Loucy (cell line): Measurements from ENCODE around the gene LMF1.

Experiments used
- H2AFZ ChIP-seq: fragments of 200-600 bp; sonication (generic); 2 replicates; pipeline ENCODE4 v1.6.0; 2016; ENCODE audit warnings: antibody characterized with exemption, mild to moderate bottlenecking, low read length, moderate library complexity
- H3F3A ChIP-seq: fragments of 200-600 bp; 2 replicates; pipeline ENCODE4 v1.6.0; 2016; ENCODE audit warnings: antibody characterized with exemption, low read depth, mild to moderate bottlenecking
- H3K27me3 ChIP-seq: fragments of 200-600 bp; sonication (generic); 2 replicates; pipeline ENCODE4 v1.6.1; 2014; ENCODE audit warnings: low read length, mild to moderate bottlenecking; ENCODE audit not compliant: insufficient read depth, poor library complexity, severe bottlenecking
- H3K36me3 ChIP-seq: fragments of 200-600 bp; sonication (generic); 2 replicates; pipeline ENCODE4 v1.6.1; 2016; ENCODE audit warnings: low read length; ENCODE audit not compliant: insufficient read depth
- H3K4me1 ChIP-seq: fragments of 200-600 bp; sonication (generic); 2 replicates; pipeline ENCODE4 v1.5.1; 2014; ENCODE audit warnings: low read length, mild to moderate bottlenecking; ENCODE audit not compliant: insufficient read depth, poor library complexity, severe bottlenecking
- H3K4me2 ChIP-seq: fragments of 200-600 bp; sonication (generic); 2 replicates; pipeline ENCODE4 v1.6.0; 2014; ENCODE audit warnings: antibody characterized with exemption, low read length, low read depth, mild to moderate bottlenecking; ENCODE audit not compliant: poor library complexity, severe bottlenecking
- H3K4me3 ChIP-seq: fragments of 200-600 bp; sonication (generic); 2 replicates; pipeline ENCODE4 v1.5.1; 2014; ENCODE audit warnings: low read length, mild to moderate bottlenecking, mixed read lengths; ENCODE audit not compliant: poor library complexity, severe bottlenecking
- H3K79me2 ChIP-seq: fragments of 200-600 bp; sonication (generic); 2 replicates; pipeline ENCODE4 v1.6.1; 2014; ENCODE audit warnings: low read length; ENCODE audit not compliant: insufficient read depth
- H3K9ac ChIP-seq: fragments of 200-600 bp; sonication (generic); 2 replicates; pipeline ENCODE4 v1.6.0; 2014; ENCODE audit warnings: mild to moderate bottlenecking, low read depth, low read length, moderate library complexity; ENCODE audit not compliant: poor library complexity, severe bottlenecking
- H3K9me2 ChIP-seq: fragments of 200-600 bp; sonication (generic); replicated peaks from 2 replicates; pipeline ENCODE4 v1.6.1; 2016; ENCODE audit warnings: low read depth, low read length, mixed read lengths
- H3K9me3 ChIP-seq: fragments of 200-600 bp; sonication (generic); 2 replicates; pipeline ENCODE4 v1.6.1; 2014; ENCODE audit warnings: mild to moderate bottlenecking, antibody characterized with exemption, low read length, low read depth; ENCODE audit not compliant: insufficient read depth
- H4K20me1 ChIP-seq: fragments of 200-600 bp; sonication (generic); 2 replicates; pipeline ENCODE4 v1.6.0; 2014; ENCODE audit warnings: antibody characterized with exemption, low read length, mild to moderate bottlenecking; ENCODE audit not compliant: insufficient read depth, poor library complexity, severe bottlenecking
- EZH2phosphoT487 ChIP-seq: fragments of 200-600 bp; IDR thresholded peaks from 2 replicates; pipeline ENCODE4 v1.6.1; 2018; ENCODE audit warnings: antibody characterized with exemption, mild to moderate bottlenecking, moderate library complexity, borderline replicate concordance
- TF ChIP-seq, protein P1 (sequence below): fragments of 200-600 bp; sonication (generic); conservative IDR thresholded peaks from 2 replicates; pipeline ENCODE4 v1.5.1; 2014; ENCODE audit warnings: mild to moderate bottlenecking, antibody characterized with exemption, low read length

LMF1 gene

DNA sequence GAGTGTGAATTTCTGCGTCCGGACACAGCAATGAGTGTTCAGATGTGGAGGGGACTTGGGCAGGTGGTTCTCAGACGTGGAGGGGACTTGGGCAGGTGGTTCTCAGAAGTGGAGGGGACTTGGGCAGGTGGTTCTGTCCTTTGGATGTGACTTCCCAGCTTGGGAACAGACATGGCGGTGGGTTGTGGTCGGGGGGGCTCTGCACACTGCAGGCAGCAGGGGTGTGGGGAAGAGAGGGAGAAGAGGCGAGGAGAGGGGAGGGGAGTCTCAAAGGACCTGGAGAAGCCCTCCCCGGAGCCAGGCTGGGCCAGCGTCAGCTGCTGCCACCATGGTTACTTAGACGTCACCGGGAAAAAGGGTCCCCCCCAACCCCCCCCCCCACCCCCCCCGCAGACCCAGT is 20.6 kb upstream of the LMF1 start:
- Histone ChIP-seq H3K36me3 (no peaks in the 10 kb centered on the region), H4K20me1 (no peaks in the 10 kb centered on the region), H3K4me1 (no peaks in the 10 kb centered on the region), H3K4me2 (no peak overlapping the region), H3K9me2 (no peaks in the 10 kb centered on the region), H3K9me3 (no peaks in the 10 kb centered on the region), H3K79me2 (no peaks in the 10 kb centered on the region), H3F3A (no peaks in the 10 kb centered on the region), H3K27me3 (no peaks in the 10 kb centered on the region), H2AFZ (no peak overlapping the region), H3K4me3 (no peak overlapping the region), H3K9ac (no peak overlapping the region)
- no peak for TF ChIP-seq EZH2phosphoT487
- TF ChIP-seq, protein P1, sequence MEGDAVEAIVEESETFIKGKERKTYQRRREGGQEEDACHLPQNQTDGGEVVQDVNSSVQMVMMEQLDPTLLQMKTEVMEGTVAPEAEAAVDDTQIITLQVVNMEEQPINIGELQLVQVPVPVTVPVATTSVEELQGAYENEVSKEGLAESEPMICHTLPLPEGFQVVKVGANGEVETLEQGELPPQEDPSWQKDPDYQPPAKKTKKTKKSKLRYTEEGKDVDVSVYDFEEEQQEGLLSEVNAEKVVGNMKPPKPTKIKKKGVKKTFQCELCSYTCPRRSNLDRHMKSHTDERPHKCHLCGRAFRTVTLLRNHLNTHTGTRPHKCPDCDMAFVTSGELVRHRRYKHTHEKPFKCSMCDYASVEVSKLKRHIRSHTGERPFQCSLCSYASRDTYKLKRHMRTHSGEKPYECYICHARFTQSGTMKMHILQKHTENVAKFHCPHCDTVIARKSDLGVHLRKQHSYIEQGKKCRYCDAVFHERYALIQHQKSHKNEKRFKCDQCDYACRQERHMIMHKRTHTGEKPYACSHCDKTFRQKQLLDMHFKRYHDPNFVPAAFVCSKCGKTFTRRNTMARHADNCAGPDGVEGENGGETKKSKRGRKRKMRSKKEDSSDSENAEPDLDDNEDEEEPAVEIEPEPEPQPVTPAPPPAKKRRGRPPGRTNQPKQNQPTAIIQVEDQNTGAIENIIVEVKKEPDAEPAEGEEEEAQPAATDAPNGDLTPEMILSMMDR = no peak

DNA sequence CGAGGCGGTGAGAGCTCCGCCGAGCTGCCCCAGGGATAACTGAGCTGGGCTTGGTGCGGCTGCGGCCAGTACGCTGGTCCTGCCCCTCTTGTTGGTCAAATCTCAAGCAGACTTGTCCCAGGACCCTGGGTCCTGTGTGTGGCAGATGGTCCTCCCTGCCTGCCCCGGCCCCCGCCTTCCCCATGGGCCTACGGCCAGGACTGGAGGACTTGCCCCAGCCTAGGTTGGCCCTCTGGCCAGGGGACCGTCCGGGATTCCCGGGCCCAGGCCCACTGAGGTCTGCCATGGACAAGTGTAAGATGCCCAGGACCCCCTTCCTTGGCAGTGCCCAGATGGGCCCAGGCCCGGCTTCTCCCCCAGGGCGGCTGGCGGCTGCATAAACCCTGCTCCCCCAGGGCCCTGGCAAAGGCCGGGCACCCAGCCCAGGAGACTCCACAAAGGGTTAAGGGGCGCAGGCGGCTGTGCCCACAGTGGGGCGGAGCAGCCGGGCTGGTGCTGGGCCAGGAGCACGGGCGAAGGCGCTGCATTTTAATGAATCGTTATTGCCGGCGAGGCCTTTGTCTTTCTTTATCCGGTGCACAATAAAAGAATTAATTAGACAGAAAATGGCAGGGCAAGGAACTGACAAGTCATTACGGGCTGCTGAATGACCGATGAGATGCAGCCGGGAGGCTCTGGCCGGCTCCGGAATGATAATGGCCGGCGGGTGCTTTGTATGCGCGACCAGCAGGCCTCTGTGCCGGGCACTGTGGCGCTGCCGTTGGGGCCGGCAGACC is 19.9 kb upstream of the LMF1 start:
- H3F3A ChIP-seq = no peaks in the 10 kb centered on the region
- H3K4me3 ChIP-seq = no peak overlapping the region
- no peaks in the 10 kb centered on the region for H3K36me3 ChIP-seq
- H3K27me3 ChIP-seq = no peaks in the 10 kb centered on the region
- no peaks in the 10 kb centered on the region for H4K20me1 ChIP-seq
- no peak for TF ChIP-seq EZH2phosphoT487
- TF ChIP-seq, protein P1 = no peak
- H3K9me3 ChIP-seq = no peaks in the 10 kb centered on the region
- H3K79me2 ChIP-seq = no peaks in the 10 kb centered on the region
- H3K9me2 ChIP-seq = no peaks in the 10 kb centered on the region
- H3K4me2 ChIP-seq = no peak overlapping the region
- H3K9ac ChIP-seq = no peak overlapping the region
- H2AFZ ChIP-seq = no peak overlapping the region
- H3K4me1 ChIP-seq = no peaks in the 10 kb centered on the region

DNA sequence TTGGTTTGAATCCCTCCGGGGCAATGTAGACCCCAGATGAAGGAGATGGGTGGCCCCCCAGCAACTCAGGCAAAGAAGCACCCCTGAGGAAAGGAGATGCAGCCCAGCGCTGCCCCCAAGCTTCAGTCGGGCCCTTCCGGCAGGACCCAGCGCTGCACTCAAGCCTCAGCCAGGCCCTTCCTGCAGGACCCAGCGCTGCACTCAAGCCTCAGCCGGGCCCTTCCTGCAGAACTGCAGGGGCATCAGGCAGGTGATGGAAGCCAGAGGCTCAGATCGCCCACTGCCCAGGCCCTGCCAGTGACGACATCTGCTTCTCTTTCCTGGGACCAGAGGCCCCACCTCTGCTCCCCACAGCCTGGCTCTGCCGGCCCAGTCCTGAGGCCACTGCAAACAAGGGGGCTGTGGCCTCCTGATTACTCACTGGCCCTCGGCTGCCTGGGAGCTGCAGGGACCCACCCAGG is 18.6 kb upstream of the LMF1 start:
- Histone ChIP-seq H3K9me2 (no peaks in the 10 kb centered on the region), H3K9ac (no peak overlapping the region), H3K9me3 (no peaks in the 10 kb centered on the region), H3K4me2 (no peak overlapping the region), H2AFZ (no peak overlapping the region), H3K36me3 (no peaks in the 10 kb centered on the region), H3K27me3 (no peaks in the 10 kb centered on the region), H4K20me1 (no peaks in the 10 kb centered on the region), H3K4me3 (no peak overlapping the region), H3K4me1 (no peaks in the 10 kb centered on the region), H3K79me2 (no peaks in the 10 kb centered on the region), H3F3A (no peaks in the 10 kb centered on the region)
- TF ChIP-seq EZH2phosphoT487 = no peak
- TF ChIP-seq, protein P1 = no peak
